GM19023 (cell line): ENCODE data around the gene TSPOAP1.

Source experiments
- ATAC-seq: cut with Tn5 transposase; IDR thresholded peaks from one replicate; pipeline ENCODE4 v1.9.1; 2021; ENCODE audit warnings: mild to moderate bottlenecking, moderate library complexity; ENCODE audit not compliant: unreplicated experiment

TSPOAP1 gene

GRCh38 chr17:58329810-58330537 lies 1.4 kb upstream of the TSPOAP1 start:
- peak; percentile 1 for ATAC-seq

DNA sequence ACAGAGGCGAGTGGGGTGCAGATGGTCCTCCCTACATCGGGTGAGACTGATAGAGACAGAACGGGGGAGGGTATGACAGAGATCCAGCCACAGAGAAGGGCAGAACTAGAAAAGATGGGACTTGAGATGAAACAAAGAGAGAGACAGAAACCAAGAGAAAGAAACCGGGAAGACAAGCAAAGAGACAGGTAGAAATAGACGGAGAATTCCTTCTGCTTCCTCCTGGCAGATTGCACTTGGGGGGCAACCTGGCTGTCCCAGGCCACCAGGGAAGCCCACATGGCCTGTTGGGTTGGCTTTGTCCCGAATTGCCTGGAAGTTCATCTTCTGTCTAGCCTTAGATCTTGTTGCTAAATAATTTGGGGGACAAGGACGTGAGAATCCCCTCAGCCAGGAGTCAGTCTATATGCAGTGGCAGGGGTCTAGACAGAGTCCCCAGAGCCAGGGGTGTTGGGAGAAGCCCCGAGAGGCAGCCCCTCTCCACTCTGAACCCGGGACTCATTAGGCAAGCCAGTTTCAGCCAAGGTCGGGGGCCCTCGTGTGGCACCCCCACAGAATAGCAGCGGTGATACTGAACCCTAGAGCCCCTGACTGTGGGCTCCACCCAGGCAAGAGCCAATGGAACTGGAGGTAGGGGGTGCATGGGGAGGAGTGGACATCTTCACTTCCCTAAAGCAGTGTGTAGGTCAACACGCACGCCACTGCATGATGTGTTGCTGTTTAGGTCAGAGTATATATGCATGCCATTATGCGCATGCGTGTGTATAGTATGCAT lies 627 bp upstream of the TSPOAP1 start:
- ATAC-seq: peak; percentile 28

DNA sequence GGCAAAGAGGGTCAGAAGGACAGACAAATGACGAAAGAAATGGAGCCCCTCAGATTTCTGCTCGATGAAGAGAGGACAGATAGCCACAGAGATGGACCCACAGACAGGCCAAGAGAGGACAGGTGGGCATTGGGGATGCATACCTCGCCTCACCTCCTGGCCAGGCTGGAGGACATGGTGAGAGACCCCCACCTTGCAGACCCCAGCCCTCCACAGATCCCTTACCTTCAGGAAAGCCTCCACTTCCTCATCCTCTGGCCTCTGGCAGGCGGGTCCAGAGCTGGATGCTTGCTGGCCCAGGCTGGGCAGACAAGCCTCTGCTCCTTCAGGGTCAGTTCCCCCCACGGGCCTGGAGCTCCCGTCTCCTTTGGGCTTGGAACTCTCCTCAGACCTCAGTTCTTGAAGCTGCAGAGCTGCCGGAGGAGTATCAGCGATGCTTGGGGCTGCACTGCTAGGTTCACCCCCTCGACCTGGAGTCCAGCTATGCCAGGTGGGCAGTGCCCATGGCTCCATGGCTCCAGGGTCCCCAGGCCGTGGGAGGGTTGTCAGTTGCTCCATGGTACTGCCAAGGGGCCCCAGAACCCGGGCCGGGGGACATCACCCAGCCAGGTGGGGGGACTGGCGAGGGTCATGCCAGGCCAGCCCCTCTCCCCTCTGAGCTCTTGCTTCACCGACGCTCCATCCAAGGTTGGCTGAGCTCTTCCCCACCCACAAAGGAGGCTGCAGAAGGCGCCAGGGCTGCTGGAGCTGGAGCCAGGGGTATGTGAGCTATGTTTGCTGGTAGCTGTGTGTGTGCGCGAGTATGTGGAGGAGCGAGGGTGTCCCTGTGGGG lies 1.0 kb downstream of the TSPOAP1 start:
- no peak for ATAC-seq

DNA sequence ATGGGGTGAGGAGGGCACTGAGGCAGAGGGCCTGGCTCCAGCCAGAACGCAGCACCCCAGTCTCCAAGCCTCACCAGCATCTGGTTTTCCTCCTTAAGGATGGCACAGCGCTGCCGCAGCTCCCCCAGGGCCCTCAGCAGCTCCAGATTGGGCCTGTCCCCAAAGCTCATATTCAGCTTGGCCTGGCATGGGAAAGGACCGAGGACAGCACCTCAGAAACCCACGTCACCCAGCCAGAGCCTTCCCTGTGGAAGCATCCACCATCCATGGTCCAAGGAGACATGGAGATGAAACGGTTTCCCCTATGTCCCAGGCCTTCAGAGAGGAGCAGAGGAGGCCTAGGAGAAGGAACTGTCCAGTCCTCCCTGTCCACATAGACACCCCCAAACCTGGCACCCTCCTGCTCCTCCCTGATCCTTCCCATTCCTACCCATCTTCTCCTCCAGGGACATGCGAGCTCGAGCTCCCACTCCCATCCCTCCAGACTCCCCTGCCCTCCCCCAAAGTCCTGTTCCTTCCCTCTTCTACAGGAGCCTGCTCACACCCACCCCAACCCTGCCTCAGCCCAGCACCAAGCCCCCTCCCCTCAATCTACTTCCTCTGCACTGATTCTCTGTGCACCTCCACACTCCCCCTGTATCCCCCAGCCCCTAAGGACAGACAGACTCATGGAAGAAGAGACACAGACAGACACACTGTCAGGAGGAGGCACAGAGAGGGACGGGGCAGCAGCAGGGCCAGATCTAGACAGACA lies 1.8 kb downstream of the TSPOAP1 start:
- ATAC-seq: no peak

DNA sequence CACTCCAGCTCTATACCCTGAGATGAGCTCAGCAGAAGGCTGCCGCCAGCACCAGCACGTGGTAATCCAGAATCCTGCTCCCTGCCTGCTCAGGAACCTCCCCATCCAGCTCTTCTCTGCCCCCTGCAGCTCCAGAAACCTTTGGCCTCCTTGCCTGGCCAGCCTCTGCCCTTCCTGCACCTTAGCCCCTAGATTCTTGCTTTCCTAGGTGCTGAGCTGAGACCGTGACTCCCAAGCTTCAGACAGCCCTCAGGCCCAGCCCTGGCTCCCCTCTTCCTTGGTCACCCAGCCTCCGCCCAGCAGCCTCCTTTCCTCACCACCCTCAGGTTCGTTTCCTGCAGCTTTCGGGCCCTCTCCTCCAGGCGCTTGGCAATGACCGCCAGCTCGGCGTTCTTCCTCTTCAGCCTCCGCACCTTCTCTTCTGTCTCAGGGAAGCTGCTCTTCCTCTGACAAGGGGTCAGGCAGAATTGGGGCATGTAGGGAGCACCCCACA lies 2.6 kb downstream of the TSPOAP1 start:
- ATAC-seq: no peak

- ATAC-seq: no peak
Measured at GRCh38 chr17:58325289-58325726, 3.3 kb downstream of the TSPOAP1 start.

- no peak for ATAC-seq
Measured at GRCh38 chr17:58324409-58325288, 3.9 kb downstream of the TSPOAP1 start.

- ATAC-seq: no peak
Measured at GRCh38 chr17:58324056-58324408, 4.6 kb downstream of the TSPOAP1 start.

- no peak for ATAC-seq
Measured at GRCh38 chr17:58323366-58324055, 5.1 kb downstream of the TSPOAP1 start.

DNA sequence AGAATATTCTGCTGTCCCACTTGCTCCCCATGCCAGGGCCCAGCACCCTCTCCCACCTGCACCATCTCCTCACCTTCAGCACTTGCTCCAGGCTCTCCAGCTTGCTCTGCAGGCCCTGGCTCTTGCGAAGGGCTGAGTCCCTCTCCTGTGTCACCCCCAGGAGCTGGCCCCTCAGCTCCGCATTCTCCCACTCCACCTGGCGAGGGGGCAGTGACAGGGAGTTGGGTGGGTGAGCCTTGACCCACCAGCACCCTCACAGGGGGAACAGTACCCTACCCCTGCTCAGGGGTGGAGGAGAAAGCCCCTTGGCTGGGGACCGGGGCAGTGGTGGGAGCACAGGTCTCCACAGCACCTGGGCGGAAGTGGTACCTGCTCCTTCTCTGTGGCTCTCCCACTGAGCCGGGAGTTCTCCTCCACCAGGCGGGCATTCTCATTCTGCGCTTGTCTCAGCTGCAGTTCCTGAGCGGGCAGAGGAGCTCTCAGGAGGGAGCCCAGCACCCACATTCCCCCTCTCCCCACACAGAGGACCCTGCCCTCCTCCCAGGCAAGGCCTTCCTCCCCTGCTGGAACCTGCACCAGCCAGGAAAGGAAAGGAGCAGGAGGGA lies 5.9 kb downstream of the TSPOAP1 start:
- no peak for ATAC-seq

- no peak for ATAC-seq
Measured at GRCh38 chr17:58321571-58322525, 6.7 kb downstream of the TSPOAP1 start.

DNA sequence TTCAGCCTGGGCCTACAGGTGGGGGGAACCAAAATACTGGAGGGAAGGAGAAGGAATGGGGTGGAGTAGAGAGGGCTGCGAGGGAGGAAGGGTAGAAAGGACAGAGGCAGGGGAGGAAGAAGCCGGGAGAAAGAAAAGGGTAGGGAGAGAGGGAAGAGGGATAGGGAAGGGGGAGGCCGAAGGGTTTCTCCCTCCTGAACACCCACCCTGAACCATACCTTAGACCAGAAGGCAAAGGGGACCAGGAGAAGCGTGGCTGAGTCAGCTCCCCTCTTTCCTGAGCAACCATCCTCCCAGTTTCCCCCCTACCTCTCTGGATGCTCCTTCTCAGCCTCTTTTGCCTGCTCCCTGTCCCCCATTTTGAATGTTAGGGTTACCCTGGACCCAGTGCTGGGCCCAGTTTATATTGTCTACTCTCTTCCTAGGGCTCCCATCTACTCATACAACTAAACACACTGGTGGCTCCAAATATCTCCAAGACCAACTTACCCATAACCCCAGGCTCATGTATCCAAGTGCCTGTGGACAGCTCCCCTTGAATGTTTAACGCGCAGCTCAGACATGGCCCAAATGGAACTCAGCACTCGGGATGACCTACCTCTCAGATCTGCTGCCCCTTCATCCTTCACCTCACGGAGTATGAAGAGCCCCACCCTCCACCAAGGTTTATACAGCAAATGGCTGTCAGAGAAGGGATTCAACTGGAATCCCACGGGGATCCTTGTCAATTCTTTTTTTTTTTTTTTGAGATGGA lies 7.8 kb downstream of the TSPOAP1 start:
- ATAC-seq: no peak

DNA sequence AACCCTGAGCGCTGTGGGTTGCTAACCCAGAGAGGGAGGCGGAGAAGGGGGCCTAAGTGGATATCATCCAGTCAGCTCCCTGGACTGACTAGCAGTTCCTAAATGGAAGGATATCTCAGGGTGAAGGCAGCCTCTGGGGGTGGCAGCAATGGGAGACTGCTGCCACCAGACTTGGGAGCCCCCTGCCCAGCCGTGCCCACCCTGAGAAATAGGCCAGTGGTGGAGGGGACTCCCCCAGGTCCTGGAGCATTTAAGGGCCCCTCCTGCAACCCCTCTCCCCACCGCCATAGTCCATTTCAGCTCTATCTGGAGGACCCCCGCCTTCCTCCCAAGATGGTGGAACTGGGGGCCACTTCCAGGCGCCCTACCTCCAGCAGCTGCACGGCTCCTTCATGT lies 8.4 kb downstream of the TSPOAP1 start:
- no peak for ATAC-seq

DNA sequence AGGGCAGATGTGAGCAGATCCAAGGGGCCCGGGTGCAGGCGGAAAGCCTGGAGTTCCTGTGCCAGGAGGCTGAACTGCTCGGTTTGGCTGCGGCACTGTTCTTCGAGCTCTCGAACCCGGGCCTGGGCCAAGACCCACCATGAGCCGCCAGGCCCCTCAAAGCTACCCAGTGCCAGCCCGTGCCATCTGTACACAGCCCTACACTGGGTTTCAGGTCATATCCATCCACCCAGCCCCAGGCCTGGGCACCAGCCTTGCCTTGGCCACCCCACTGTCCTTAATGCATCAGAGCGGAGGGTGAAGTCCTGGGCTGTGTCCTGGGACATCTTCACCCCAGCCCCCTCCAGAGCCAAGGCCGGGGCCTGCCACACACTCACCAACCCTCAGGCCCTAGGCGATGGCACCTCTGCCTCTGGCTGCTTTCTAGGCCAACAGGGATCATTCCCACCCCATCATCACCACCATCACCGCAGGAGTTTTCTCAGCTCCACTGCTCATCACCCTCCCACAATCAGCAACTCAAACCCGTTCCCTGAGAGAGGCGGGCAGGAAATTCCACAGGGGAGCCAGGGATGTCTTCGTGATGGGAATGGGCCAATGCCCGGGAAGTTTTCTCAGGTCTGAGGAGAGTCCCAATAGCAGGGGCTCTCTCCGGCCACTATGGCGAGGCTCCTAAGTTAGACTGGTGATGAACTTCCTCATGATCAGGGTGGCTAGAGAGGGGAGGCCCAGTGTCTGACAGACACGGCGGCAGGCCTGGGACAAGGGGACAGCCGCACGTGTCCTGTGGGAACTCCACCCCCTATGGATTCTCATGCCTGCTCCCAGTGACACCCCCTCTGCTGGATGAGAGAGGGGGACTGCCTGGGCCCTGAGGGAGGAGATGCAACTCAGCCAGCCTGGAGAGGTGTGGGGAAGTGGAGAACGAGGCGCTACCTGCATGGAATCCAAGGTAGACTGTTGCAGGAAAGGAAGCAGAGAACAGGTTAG lies 9.1 kb downstream of the TSPOAP1 start:
- ATAC-seq: no peak

- ATAC-seq: no peak
Measured at GRCh38 chr17:58318627-58319172, 9.9 kb downstream of the TSPOAP1 start.
